SU-DHL-6 (cell line): Measurements from ENCODE around the gene MBTD1.

Source experiments
- CTCF ChIP-seq: fragments of 200-600 bp; sonication (generic); IDR thresholded peaks from one replicate; pipeline ENCODE4 v1.5.1; 2017; ENCODE audit warnings: antibody characterized with exemption, mild to moderate bottlenecking, low read length, moderate library complexity; ENCODE audit not compliant: insufficient read depth, poor library complexity, severe bottlenecking
- EZH2phosphoT487 ChIP-seq: fragments of 200-600 bp; sonication (generic), shearing (Covaris generic); conservative IDR thresholded peaks from 2 replicates; pipeline ENCODE4 v1.6.1; 2018; ENCODE audit warnings: mild to moderate bottlenecking, antibody characterized with exemption, low read length, moderate library complexity, mixed read lengths

DNA sequence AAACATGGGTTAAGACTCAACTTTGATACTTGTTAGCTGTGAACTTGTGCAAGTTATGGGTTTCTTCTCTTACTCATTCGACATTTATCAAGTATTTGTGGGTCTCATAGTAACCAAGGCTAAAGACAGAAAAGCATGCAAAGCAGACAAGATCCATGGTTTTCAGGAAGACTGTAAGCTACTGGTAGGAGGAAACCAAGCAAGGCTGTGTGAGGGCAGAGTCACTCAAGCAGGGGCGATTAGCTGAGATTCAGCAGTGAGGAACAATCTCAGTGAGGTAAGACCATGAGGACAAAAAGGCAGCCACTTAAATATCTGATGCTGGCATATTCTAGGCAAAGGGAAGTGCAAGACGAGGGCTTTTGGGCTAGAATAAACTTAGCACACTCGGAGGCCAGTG lies 29.5 kb downstream of the MBTD1 start:
- TF ChIP-seq CTCF: no peak
- no peak for TF ChIP-seq EZH2phosphoT487
